Mesendoderm (in vitro differentiated cells): ENCODE measurements around the gene NPIPA7.
"Not testable (repeated sequence)": the region's sequence is repeated elsewhere in the genome, so short reads cannot be mapped to it uniquely, and the experiment has no call there.

Source experiments
- DNase-seq: peaks from one replicate; pipeline ENCODE4 v3.0.0; 2013
- H2AK5ac ChIP-seq: 2 replicates; pipeline ENCODE4 v1.6.1; 2013; ENCODE audit warnings: low read length, inconsistent platforms
- H2BK120ac ChIP-seq: 2 replicates; pipeline ENCODE4 v1.6.1; 2013; ENCODE audit warnings: low read depth, mild to moderate bottlenecking, low read length, moderate library complexity, mixed read lengths
- H2BK15ac ChIP-seq: replicated peaks from 2 replicates; pipeline ENCODE4 v1.6.1; 2013; ENCODE audit warnings: low read depth, mild to moderate bottlenecking, moderate library complexity
- H2BK5ac ChIP-seq: 2 replicates; pipeline ENCODE4 v1.6.1; 2013; ENCODE audit warnings: low read length, inconsistent platforms
- H3K18ac ChIP-seq: 2 replicates; pipeline ENCODE4 v1.6.1; 2013; ENCODE audit warnings: mild to moderate bottlenecking, low read length, mixed read lengths
- H3K23ac ChIP-seq: one replicate; pipeline ENCODE4 v1.6.1; 2013; ENCODE audit warnings: low read length
- H3K27ac ChIP-seq: 2 replicates; pipeline ENCODE4 v1.5.1; 2013; ENCODE audit warnings: low read depth, mild to moderate bottlenecking, inconsistent platforms, low read length, moderate library complexity
- H3K27me3 ChIP-seq: 2 replicates; pipeline ENCODE4 v1.6.1; 2013; ENCODE audit warnings: low read length, control low read depth, mild to moderate bottlenecking, inconsistent platforms; ENCODE audit not compliant: insufficient read depth, poor library complexity
- H3K36me3 ChIP-seq: 2 replicates; pipeline ENCODE4 v1.6.1; 2013; ENCODE audit warnings: low read length, inconsistent platforms; ENCODE audit not compliant: control insufficient read depth, insufficient read depth
- H3K4ac ChIP-seq: one replicate; pipeline ENCODE4 v1.6.1; 2013; ENCODE audit warnings: low read depth, mild to moderate bottlenecking, low read length, moderate library complexity
- H3K4me1 ChIP-seq: 2 replicates; pipeline ENCODE4 v1.6.1; 2013; ENCODE audit warnings: low read depth, low read length, inconsistent platforms; ENCODE audit not compliant: control insufficient read depth
- H3K4me2 ChIP-seq: 2 replicates; pipeline ENCODE4 v1.6.1; 2013; ENCODE audit warnings: low read length
- H3K4me3 ChIP-seq: 2 replicates; pipeline ENCODE4 v1.5.1; 2013; ENCODE audit warnings: mild to moderate bottlenecking, low read length
- H3K56ac ChIP-seq: one replicate; pipeline ENCODE4 v1.6.1; 2013; ENCODE audit warnings: low read length
- H3K79me1 ChIP-seq: 2 replicates; pipeline ENCODE4 v1.6.1; 2013; ENCODE audit warnings: low read length, inconsistent platforms
- H3K79me2 ChIP-seq: 2 replicates; pipeline ENCODE4 v1.6.1; 2013; ENCODE audit warnings: mild to moderate bottlenecking, low read length; ENCODE audit not compliant: control insufficient read depth, insufficient read depth
- H3K9ac ChIP-seq: 2 replicates; pipeline ENCODE4 v1.6.1; 2013; ENCODE audit warnings: low read length, inconsistent platforms
- H4K5ac ChIP-seq: one replicate; pipeline ENCODE4 v1.6.1; 2013; ENCODE audit warnings: low read length
- H4K8ac ChIP-seq: one replicate; pipeline ENCODE4 v1.6.1; 2013; ENCODE audit warnings: low read depth, mild to moderate bottlenecking, control low read depth, low read length, moderate library complexity
- WGBS: extraction: QIAGEN DNeasy Blood & Tissue Kit; methylation state at CpG from one replicate; pipeline ENCODE4 v1.1.7; 2013; ENCODE audit warnings: low lambda C conversion rate, missing lambda C conversion rate; ENCODE audit not compliant: insufficient coverage; ENCODE audit errors: extremely low coverage; 5-methylcytosine and 5-hydroxymethylcytosine counted together

Gene NPIPA7

DNA sequence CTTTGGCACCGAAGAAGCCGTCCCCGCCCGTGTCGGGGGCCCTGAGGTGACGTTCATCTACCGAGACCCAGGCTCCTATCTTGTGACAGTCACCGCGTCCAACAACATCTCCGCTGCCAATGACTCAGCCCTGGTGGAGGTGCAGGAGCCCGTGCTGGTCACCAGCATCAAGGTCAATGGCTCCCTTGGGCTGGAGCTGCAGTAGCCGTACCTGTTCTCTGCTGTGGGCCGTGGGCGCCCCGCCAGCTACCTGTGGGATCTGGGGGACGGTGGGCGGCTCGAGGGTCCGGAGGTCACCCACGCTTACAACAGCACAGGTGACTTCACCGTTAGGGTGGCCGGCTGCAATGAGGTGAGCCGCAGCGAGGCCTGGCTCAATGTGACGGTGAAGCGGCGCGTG is 14.2 kb upstream of the NPIPA7 start:
- H3K27me3 ChIP-seq, H4K8ac ChIP-seq, H3K4me1 ChIP-seq, H3K23ac ChIP-seq, H2BK5ac ChIP-seq, H3K36me3 ChIP-seq, H3K4ac ChIP-seq, DNase-seq, H3K79me1 ChIP-seq, H2AK5ac ChIP-seq, H3K27ac ChIP-seq, H4K5ac ChIP-seq, H3K4me3 ChIP-seq, H3K18ac ChIP-seq, H3K79me2 ChIP-seq, H3K9ac ChIP-seq, H2BK15ac ChIP-seq, H2BK120ac ChIP-seq, H3K4me2 ChIP-seq, H3K56ac ChIP-seq: not testable (repeated sequence)
- no CpG with 5 or more reads among the region's 28 CpGs for WGBS

DNA sequence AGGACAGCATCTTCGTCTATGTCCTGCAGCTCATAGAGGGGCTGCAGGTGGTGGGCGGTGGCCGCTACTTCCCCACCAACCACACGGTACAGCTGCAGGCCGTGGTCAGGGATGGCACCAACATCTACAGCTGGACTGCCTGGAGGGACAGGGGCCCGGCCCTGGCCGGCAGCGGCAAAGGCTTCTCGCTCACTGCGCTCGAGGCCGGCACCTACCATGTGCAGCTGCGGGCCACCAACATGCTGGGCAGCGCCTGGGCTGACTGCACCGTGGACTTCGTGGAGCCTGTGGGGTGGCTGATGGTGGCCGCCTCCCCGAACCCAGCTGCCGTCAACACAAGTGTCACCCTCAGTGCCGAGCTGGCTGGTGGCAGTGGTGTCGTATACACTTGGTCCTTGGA is 13.6 kb upstream of the NPIPA7 start:
- not testable (repeated sequence) for H2AK5ac ChIP-seq, H3K56ac ChIP-seq, H3K79me2 ChIP-seq, H3K4ac ChIP-seq, H4K8ac ChIP-seq, H2BK120ac ChIP-seq, H3K9ac ChIP-seq, DNase-seq, H3K27ac ChIP-seq, H3K27me3 ChIP-seq, H3K4me2 ChIP-seq, H3K23ac ChIP-seq, H3K36me3 ChIP-seq, H2BK15ac ChIP-seq, H3K4me3 ChIP-seq, H3K4me1 ChIP-seq, H4K5ac ChIP-seq, H2BK5ac ChIP-seq, H3K79me1 ChIP-seq, H3K18ac ChIP-seq
- WGBS: no CpG with 5 or more reads among the region's 21 CpGs

DNA sequence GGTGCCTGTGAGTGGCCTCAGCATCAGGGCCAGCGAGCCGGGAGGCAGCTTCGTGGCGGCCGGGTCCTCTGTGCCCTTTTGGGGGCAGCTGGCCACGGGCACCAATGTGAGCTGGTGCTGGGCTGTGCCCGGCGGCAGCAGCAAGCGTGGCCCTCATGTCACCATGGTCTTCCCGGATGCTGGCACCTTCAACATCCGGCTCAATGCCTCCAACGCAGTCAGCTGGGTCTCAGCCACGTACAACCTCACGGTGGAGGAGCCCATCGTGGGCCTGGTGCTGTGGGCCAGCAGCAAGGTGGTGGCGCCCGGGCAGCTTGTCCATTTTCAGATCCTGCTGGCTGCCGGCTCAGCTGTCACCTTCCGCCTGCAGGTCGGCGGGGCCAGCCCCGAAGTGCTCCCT is 13.1 kb upstream of the NPIPA7 start:
- not testable (repeated sequence) for H3K4me2 ChIP-seq, H3K4me3 ChIP-seq, H3K4ac ChIP-seq, H3K79me2 ChIP-seq, H2BK120ac ChIP-seq, H2BK5ac ChIP-seq, H4K5ac ChIP-seq, H3K36me3 ChIP-seq, H3K9ac ChIP-seq, H4K8ac ChIP-seq, H3K27me3 ChIP-seq, H2AK5ac ChIP-seq, H2BK15ac ChIP-seq, H3K23ac ChIP-seq, H3K27ac ChIP-seq, H3K79me1 ChIP-seq, H3K56ac ChIP-seq, DNase-seq, H3K18ac ChIP-seq, H3K4me1 ChIP-seq
- WGBS: no CpG with 5 or more reads among the region's 22 CpGs

DNA sequence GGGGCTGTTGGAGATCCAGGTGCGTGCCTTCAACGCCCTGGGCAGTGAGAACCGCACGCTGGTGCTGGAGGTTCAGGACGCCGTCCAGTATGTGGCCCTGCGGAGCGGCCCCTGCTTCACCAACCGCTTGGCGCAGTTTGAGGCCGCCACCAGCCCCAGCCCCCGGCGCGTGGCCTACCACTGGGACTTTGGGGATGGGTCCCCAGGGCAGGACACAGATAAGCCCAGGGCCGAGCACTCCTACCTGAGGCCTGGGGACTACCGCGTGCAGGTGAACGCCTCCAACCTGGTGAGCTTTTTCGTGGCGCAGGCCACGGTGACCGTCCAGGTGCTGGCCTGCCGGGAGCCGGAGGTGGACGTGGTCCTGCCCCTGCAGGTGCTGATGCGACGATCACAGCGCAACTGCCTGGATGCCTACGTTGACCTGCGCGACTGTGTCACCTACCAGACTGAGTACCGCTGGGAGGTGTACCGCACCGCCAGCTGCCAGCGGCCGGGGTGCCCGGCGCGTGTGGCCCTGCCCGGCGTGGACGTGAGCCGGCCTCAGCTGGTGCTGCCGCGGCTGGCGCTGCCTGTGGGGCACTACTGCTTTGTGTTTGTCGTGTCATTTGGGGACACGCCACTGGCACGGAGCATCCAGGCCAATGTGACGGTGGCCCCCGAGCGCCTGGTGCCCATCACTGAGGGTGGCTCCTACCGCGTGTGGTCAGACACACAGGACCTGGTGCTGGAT is 12.2 kb upstream of the NPIPA7 start:
- H3K4ac ChIP-seq, H3K23ac ChIP-seq, H3K56ac ChIP-seq, H3K79me1 ChIP-seq, DNase-seq, H4K5ac ChIP-seq, H4K8ac ChIP-seq, H3K4me1 ChIP-seq, H2BK120ac ChIP-seq, H3K27me3 ChIP-seq, H3K36me3 ChIP-seq, H3K9ac ChIP-seq, H3K27ac ChIP-seq, H3K79me2 ChIP-seq, H3K4me2 ChIP-seq, H3K18ac ChIP-seq, H2BK5ac ChIP-seq, H2BK15ac ChIP-seq, H3K4me3 ChIP-seq, H2AK5ac ChIP-seq: not testable (repeated sequence)
- WGBS: no CpG with 5 or more reads among the region's 54 CpGs

DNA sequence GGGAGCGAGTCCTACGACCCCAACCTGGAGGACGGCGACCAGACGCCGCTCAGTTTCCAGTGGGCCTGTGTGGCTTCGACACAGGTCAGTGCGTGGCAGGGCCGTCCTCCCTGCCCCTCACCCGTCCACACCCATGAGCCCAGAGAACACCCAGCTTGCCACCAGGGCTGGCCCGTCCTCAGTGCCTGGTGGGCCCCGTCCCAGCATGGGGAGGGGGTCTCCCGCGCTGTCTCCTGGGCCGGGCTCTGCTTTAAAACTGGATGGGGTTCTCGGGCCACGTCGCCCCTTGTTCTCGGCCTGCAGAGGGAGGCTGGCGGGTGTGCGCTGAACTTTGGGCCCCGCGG is 11.7 kb upstream of the NPIPA7 start:
- not testable (repeated sequence) for H2BK120ac ChIP-seq, H4K8ac ChIP-seq, H2AK5ac ChIP-seq, H3K4ac ChIP-seq, H3K27me3 ChIP-seq, H3K36me3 ChIP-seq, H3K4me1 ChIP-seq, H4K5ac ChIP-seq, H3K23ac ChIP-seq, H3K4me2 ChIP-seq, DNase-seq, H3K79me1 ChIP-seq, H3K79me2 ChIP-seq, H2BK15ac ChIP-seq, H3K56ac ChIP-seq, H2BK5ac ChIP-seq, H3K27ac ChIP-seq, H3K9ac ChIP-seq, H3K18ac ChIP-seq, H3K4me3 ChIP-seq
- no CpG with 5 or more reads among the region's 23 CpGs for WGBS
